Gastrocnemius medialis (tissue), 4 donors: ENCODE measurements around the gene SEMA4G. TPM values are rescaled to one million over a fixed set of nuclear protein-coding genes. Genes with fewer than 3 reads are reported as not detected.
A peak's percentile ranks its signal among the peaks of the same experiment; 100 is the strongest.

Experiments used
- ATAC-seq, 2 donors: fragments of 150-250 bp; one replicate each; pipeline ENCODE4 v1.9.1; 2016
- DNase-seq, 2 donors: peaks; one replicate each; pipeline ENCODE4 v3.0.0-alpha.2; 2019
- H3K27ac ChIP-seq, 4 donors: fragments of 200-600 bp; sonication (generic); 1 replicate in 1 of 4; 2 replicates in 3 of 4; pipeline ENCODE4 v1.5.1; 2016 to 2018; ENCODE audit warnings: mild to moderate bottlenecking in 2 of 4, moderate library complexity in 1 of 4
- H3K27me3 ChIP-seq, 3 donors: fragments of 200-600 bp; sonication (generic) in 2 of 3; 1 replicate in 1 of 3; 2 replicates in 2 of 3; pipeline versions ENCODE4 v1.5.1 to v1.6.0; 2016 to 2019; ENCODE audit warnings: mild to moderate bottlenecking in 1 of 3, moderate library complexity in 1 of 3
- H3K36me3 ChIP-seq, 2 donors: fragments of 200-600 bp; sonication (generic) in 1 of 2; one replicate each; pipeline ENCODE4 v1.5.1; 2017 to 2018
- H3K4me1 ChIP-seq, 2 donors: fragments of 200-600 bp; sonication (generic) in 1 of 2; one replicate each; pipeline ENCODE4 v1.5.1; 2016 to 2017; ENCODE audit warnings: mild to moderate bottlenecking in 2 of 2
- H3K4me3 ChIP-seq, 4 donors: fragments of 200-600 bp; sonication (generic) in 3 of 4; 1 replicate in 1 of 4; 2 replicates in 3 of 4; pipeline ENCODE4 v1.5.1; 2016 to 2019; ENCODE audit warnings: mild to moderate bottlenecking in 2 of 4
- H3K9me3 ChIP-seq, 3 donors: fragments of 200-600 bp; sonication (generic) in 2 of 3; 1 replicate in 1 of 3; 2 replicates in 2 of 3; pipeline ENCODE4 v1.5.1; 2016 to 2019
- CTCF ChIP-seq, 5 experiments: fragments of 450-650 bp in 3 of 5; fragments of 200-600 bp in 2 of 5; sonication (generic) in 2 of 5; IDR thresholded peaks in 4 of 5; conservative IDR thresholded peaks in 1 of 5; 1 replicate in 4 of 5; 2 replicates in 1 of 5; pipeline ENCODE4 v1.5.1; 2016 to 2019; ENCODE audit warnings: antibody characterized with exemption in 5 of 5, mild to moderate bottlenecking in 3 of 5, moderate library complexity in 3 of 5
- POLR2A ChIP-seq, 2 donors: fragments of 450-650 bp; IDR thresholded peaks; one replicate each; pipeline ENCODE4 v1.6.1; 2017; ENCODE audit warnings: antibody characterized with exemption in 2 of 2, mild to moderate bottlenecking in 2 of 2, moderate library complexity in 2 of 2
- in situ Hi-C, 4 donors: fragments of 200-750 bp; cut with MboI; loops; one replicate each; pipeline versions ENCODE4 v1.15.0 to v1.8.0; 2017; ENCODE audit warnings: low sequenced_read_pairs in 4 of 4
- intact Hi-C: fragments of 100-400 bp; cut with DNase I; formaldehyde crosslinking; loops from one replicate; pipeline ENCODE4 v1.15.1; 2023; ENCODE audit warnings: low total_unique reads
- total RNA-seq, 4 donors: library from RNA; depleted of rRNA; stranded (reverse); fragments of >200 nt; gene quantifications; one replicate each; pipeline versions ENCODE4 v1.1.0 to v1.2.3, GENCODE V29; 2016

The SEMA4G gene
- total RNA-seq, 4 donors from 2014 or later: 0.46 to 1.1 (median 0.52) TPM

- ATAC-seq (peak; percentile 92 to 97), DNase-seq (peak; percentile 4 to 16)
- Histone ChIP-seq H3K4me3 (no peak overlapping the region), H3K4me1 (peaks cover 18 to 19% of the 10 kb centered on the region in 2 donors), H3K9me3 (no peaks in the 10 kb centered on the region), H3K27me3 (no peaks in the 10 kb centered on the region), H3K27ac (peak overlapping the region; percentile 66 to 70 (median 68)), H3K36me3 (peaks cover 0 to 78% of the 10 kb centered on the region in 2 donors)
- intact Hi-C loops: loop anchor here (2.0 kb wide), 1 partner anchor 18 kb away; the partner anchor contains the start of gene SLF2
- peak in 4 of 5 experiments; percentile 13 to 41 (median 15) for TF ChIP-seq CTCF (IDR thresholded peaks at IDR 0.05 in 4 of 5, conservative IDR thresholded peaks at IDR 0.05 in 1 of 5)
- TF ChIP-seq POLR2A (IDR thresholded peaks at IDR 0.05): no peak
- in situ Hi-C loops: no loop called here
Observed at GRCh38 chr10:100930368-100930767, 38.9 kb upstream of the SEMA4G start.

- in situ Hi-C loops: no loop called here
- TF ChIP-seq POLR2A (IDR thresholded peaks at IDR 0.05) (no peak), CTCF (IDR thresholded peaks at IDR 0.05 in 4 of 5, conservative IDR thresholded peaks at IDR 0.05 in 1 of 5) (peak in 1 of 5 experiments; percentile 35)
- intact Hi-C loops: no loop called here
- Histone ChIP-seq H3K27me3 (no peaks in the 10 kb centered on the region), H3K36me3 (peaks cover 6 to 80% of the 10 kb centered on the region in 2 donors), H3K9me3 (no peaks in the 10 kb centered on the region), H3K4me1 (peaks cover 16 to 19% of the 10 kb centered on the region in 2 donors), H3K4me3 (no peak overlapping the region), H3K27ac (no peak overlapping the region)
- ATAC-seq (no peak), DNase-seq (no peak)
Observed at GRCh38 chr10:100934084-100934659, 35.1 kb upstream of the SEMA4G start.

- no peak overlapping the region for H3K4me3 ChIP-seq
- no peaks in the 10 kb centered on the region for H3K9me3 ChIP-seq
- intact Hi-C loops: no loop called here
- no peak overlapping the region for H3K27ac ChIP-seq
- DNase-seq (no peak), ATAC-seq (no peak)
- H3K4me1 ChIP-seq: no peaks in the 10 kb centered on the region
- peaks cover 7 to 86% of the 10 kb centered on the region in 2 donors for H3K36me3 ChIP-seq
- no peaks in the 10 kb centered on the region for H3K27me3 ChIP-seq
- TF ChIP-seq CTCF (IDR thresholded peaks at IDR 0.05 in 4 of 5, conservative IDR thresholded peaks at IDR 0.05 in 1 of 5): no peak
- TF ChIP-seq POLR2A (IDR thresholded peaks at IDR 0.05): no peak
- in situ Hi-C loops: no loop called here
Observed at GRCh38 chr10:100939763-100940344, 29.4 kb upstream of the SEMA4G start.

- DNase-seq: no peak
- H3K27ac ChIP-seq: no peak overlapping the region
- no peak for ATAC-seq
- no peak overlapping the region for H3K4me3 ChIP-seq
- TF ChIP-seq POLR2A (IDR thresholded peaks at IDR 0.05): no peak
- no peak for TF ChIP-seq CTCF (IDR thresholded peaks at IDR 0.05 in 4 of 5, conservative IDR thresholded peaks at IDR 0.05 in 1 of 5)
- H3K4me1 ChIP-seq: no peaks in the 10 kb centered on the region
- in situ Hi-C loops (no loop called here), intact Hi-C loops (no loop called here)
- H3K36me3 ChIP-seq: peaks cover 7 to 93% of the 10 kb centered on the region in 2 donors
- no peaks in the 10 kb centered on the region for H3K9me3 ChIP-seq
- H3K27me3 ChIP-seq: no peaks in the 10 kb centered on the region
Observed at GRCh38 chr10:100942229-100942628, 27.1 kb upstream of the SEMA4G start.
